ENCODE results near the gene ZNF311. TPM values are rescaled to one million over a fixed set of nuclear protein-coding genes. Genes with fewer than 3 reads are reported as not detected.

The ZNF311 gene
- total and polyA plus RNA-seq, 9 of the 15 experiments (the other 6 are each of a cell fraction or from before 2014, with no cell fraction given), result 5.1 to 10.0 (median 7.5) TPM

- TF ChIP-seq JUND (IDR thresholded peaks at IDR 0.05; ENCODE audit: borderline replicate concordance, low read depth, low read length) (no peak), JUND (tag; IDR thresholded peaks at IDR 0.05; ENCODE audit: borderline replicate concordance, low read depth, low read length) (peak; percentile 4; the same call in 1 of the 3 replicates), FOXM1 (IDR thresholded peaks at IDR 0.05; ENCODE audit: low read depth) (no peak), FOXM1 (CRISPR knock-in tag; IDR thresholded peaks at IDR 0.05; ENCODE audit: low read depth) (no peak), ETV6 (IDR thresholded peaks at IDR 0.05; ENCODE audit: borderline replicate concordance in 1 of 2, low read depth in 2 of 2, low read length in 1 of 2) (0 out of 4 replicates have a peak, but pooled peaks of 1 of the 2 experiments have one; percentile 27), ETV6 (CRISPR knock-in tag; IDR thresholded peaks at IDR 0.05; ENCODE audit: borderline replicate concordance) (no peak), ZNF224 (CRISPR knock-in tag; IDR thresholded peaks at IDR 0.05) (no peak), HNRNPUL1 (IDR thresholded peaks at IDR 0.05; ENCODE audit: low read length) (no peak), NCOA4 (IDR thresholded peaks at IDR 0.05; ENCODE audit: partially characterized antibody) (peak; percentile 32), TRIM28 (IDR thresholded peaks at IDR 0.05) (peak; percentile 19; the same call in 1 of the 2 replicates), ETV5 (CRISPR knock-in tag; IDR thresholded peaks at IDR 0.05; ENCODE audit: low read depth) (no peak), FOSL1 (tag; conservative IDR thresholded peaks at IDR 0.05) (no peak; the same call in 1 of the 2 replicates), DACH1 (IDR thresholded peaks at IDR 0.05; ENCODE audit: partially characterized antibody) (no peak), MIER1 (IDR thresholded peaks at IDR 0.05; ENCODE audit: low read depth) (peak; percentile 23; the same call in 1 of the 2 replicates), SRSF3 (IDR thresholded peaks at IDR 0.05; ENCODE audit: insufficient read depth, low read length) (no peak), PCBP1 (IDR thresholded peaks at IDR 0.05; ENCODE audit: low read depth, low read length, poor library complexity, severe bottlenecking) (no peak), SLC30A9 (CRISPR knock-in tag; IDR thresholded peaks at IDR 0.05) (no peak), RBM34 (IDR thresholded peaks at IDR 0.05; ENCODE audit: borderline replicate concordance, insufficient read depth, low read length) (no peak), ELK3 (CRISPR knock-in tag; IDR thresholded peaks at IDR 0.05) (no peak), ZNF639 (CRISPR knock-in tag; conservative IDR thresholded peaks at IDR 0.05 in 1 of 2, IDR thresholded peaks at IDR 0.05 in 1 of 2) (no peak), ADNP (tag; IDR thresholded peaks at IDR 0.05) (0 out of 2 replicates have a peak, but pooled peaks have one; percentile 54), U2AF1 (optimal IDR thresholded peaks at IDR 0.05; ENCODE audit: low read depth, low read length) (no peak), SMARCA5 (IDR thresholded peaks at IDR 0.05) (no peak), ZNF707 (CRISPR knock-in tag; conservative IDR thresholded peaks at IDR 0.05) (no peak), GMEB1 (CRISPR knock-in tag; IDR thresholded peaks at IDR 0.05) (0 out of 2 replicates have a peak, but pooled peaks have one; percentile 6), ZNF239 (CRISPR knock-in tag; IDR thresholded peaks at IDR 0.05) (no peak)
Observed at GRCh38 chr6:28980137-28980851, 24.8 kb downstream of the ZNF311 start (continued).
